ENCODE results near the gene BRF1.
"Not testable (repeated sequence)": the region's sequence is repeated elsewhere in the genome, so short reads cannot be mapped to it uniquely, and the experiment has no call there.

BRF1 gene

GRCh38 chr14:105301915-105302249, 1.1 kb upstream of the BRF1 start:
- peak overlapping the region in 1 of 2 donors; percentile 74 for H3K4me3 ChIP-seq (ENCODE audit: low read length in 2 of 2)
- H3K27me3 ChIP-seq (ENCODE audit: control insufficient read depth in 1 of 2, insufficient read depth in 2 of 2, low read length in 2 of 2); H3K36me3 ChIP-seq (ENCODE audit: control insufficient read depth in 2 of 2, insufficient read depth in 2 of 2, low read length in 2 of 2); H3K9ac ChIP-seq (ENCODE audit: low read length in 2 of 2); H3K9me3 ChIP-seq (ENCODE audit: control insufficient read depth in 2 of 2, low read length in 2 of 2): not testable (repeated sequence)
- peak overlapping the region; percentile 82 for H3K27ac ChIP-seq (ENCODE audit: low read length)
- H3K4me1 ChIP-seq (ENCODE audit: control insufficient read depth, insufficient read depth, low read length): peaks cover 16% of the 10 kb centered on the region

GRCh38 chr14:105301103-105301914, 508 bp upstream of the BRF1 start:
- Histone ChIP-seq H3K27me3 (ENCODE audit: control insufficient read depth in 1 of 2, insufficient read depth in 2 of 2, low read length in 2 of 2) (no peaks in the 10 kb centered on the region), H3K27ac (ENCODE audit: low read length) (peak overlapping the region; percentile 82), H3K4me1 (ENCODE audit: control insufficient read depth, insufficient read depth, low read length) (peaks cover 16% of the 10 kb centered on the region), H3K4me3 (ENCODE audit: low read length in 2 of 2) (peak overlapping the region; percentile 76 to 88), H3K9me3 (ENCODE audit: control insufficient read depth in 2 of 2, low read length in 2 of 2) (no peaks in the 10 kb centered on the region), H3K36me3 (ENCODE audit: control insufficient read depth in 2 of 2, insufficient read depth in 2 of 2, low read length in 2 of 2) (no peaks in the 10 kb centered on the region), H3K9ac (ENCODE audit: low read length in 2 of 2) (peak overlapping the region; percentile 62 to 72)

DNA sequence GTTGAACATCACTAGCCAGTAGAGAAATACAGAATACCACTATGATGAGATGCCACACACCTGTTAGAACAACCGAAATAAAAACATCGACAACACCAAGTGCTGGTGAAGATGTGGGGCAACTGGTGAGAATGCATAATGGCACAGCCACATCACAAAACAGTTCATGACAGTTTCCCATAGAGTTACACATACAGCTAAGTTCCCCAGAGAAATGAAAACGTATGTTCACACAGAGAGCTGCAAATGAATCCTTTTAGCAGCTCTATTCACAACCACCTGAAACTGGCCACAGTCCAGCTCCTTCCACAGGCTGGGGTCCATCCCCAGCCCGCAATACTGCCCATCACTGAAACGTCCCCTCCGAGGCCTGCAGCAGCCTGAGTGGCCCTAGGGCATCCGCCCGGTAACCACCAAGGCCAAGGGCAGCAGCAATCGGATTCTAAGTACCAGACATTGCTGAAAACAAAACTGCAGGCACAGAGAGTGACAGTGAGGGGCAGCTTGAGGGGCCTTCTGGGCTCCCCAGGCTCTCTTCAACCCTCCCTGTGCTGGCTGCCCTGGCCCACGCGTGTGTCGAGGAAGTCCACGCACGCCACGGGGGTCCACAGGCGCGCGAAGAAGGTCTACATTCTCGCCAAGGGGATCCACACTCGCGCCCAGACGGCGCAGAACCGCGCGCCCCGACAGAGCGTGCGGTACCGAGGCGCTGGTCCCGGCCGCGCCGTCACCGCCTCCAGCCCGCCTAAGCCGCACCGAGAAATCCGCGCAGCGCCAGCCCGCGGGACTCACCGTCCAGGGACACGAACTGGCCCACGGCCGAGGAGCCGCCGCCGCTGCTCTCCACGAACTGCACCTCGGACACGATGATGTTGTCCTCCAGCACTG, 903 bp downstream of the BRF1 start:
- Histone ChIP-seq H3K27me3 (ENCODE audit: control insufficient read depth in 1 of 2, insufficient read depth in 2 of 2, low read length in 2 of 2) (no peaks in the 10 kb centered on the region), H3K4me3 (ENCODE audit: low read length in 2 of 2) (peak overlapping the region; percentile 76 to 88), H3K4me1 (ENCODE audit: control insufficient read depth, insufficient read depth, low read length) (peaks cover 16% of the 10 kb centered on the region), H3K9me3 (ENCODE audit: control insufficient read depth in 2 of 2, low read length in 2 of 2) (no peaks in the 10 kb centered on the region), H3K9ac (ENCODE audit: low read length in 2 of 2) (peak overlapping the region; percentile 72 to 87), H3K36me3 (ENCODE audit: control insufficient read depth in 2 of 2, insufficient read depth in 2 of 2, low read length in 2 of 2) (no peaks in the 10 kb centered on the region), H3K27ac (ENCODE audit: low read length) (peak overlapping the region; percentile 82)

GRCh38 chr14:105297311-105297710, 3.5 kb downstream of the BRF1 start:
- H3K36me3 ChIP-seq (ENCODE audit: control insufficient read depth in 2 of 2, insufficient read depth in 2 of 2, low read length in 2 of 2); H3K27me3 ChIP-seq (ENCODE audit: control insufficient read depth in 1 of 2, insufficient read depth in 2 of 2, low read length in 2 of 2); H3K4me3 ChIP-seq (ENCODE audit: low read length in 2 of 2); H3K9ac ChIP-seq (ENCODE audit: low read length in 2 of 2); H3K27ac ChIP-seq (ENCODE audit: low read length); H3K9me3 ChIP-seq (ENCODE audit: control insufficient read depth in 2 of 2, low read length in 2 of 2): not testable (repeated sequence)
- peaks cover 34% of the 10 kb centered on the region for H3K4me1 ChIP-seq (ENCODE audit: control insufficient read depth, insufficient read depth, low read length)

DNA sequence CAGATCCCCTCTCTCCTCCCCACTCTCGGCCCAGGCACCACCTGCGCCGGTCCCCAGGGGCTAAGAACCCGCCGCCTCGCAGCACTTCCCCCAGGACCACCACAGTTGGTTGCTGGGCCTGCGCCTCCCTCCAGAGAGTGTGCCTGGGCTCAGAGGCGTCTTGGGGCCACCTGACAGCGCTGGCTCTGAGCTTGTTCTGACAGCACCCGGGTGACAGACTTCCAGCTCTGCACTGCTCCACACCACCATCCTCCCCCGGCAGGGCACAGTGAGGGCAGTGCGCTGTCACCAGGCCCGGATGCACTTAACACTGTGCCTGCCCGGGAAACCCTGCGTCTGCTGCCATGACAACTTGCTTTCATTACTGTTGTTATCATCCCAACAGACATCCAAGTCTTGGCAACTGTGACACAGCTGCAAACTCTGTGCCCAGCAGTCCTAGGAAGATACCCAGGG, 6.6 kb downstream of the BRF1 start:
- Histone ChIP-seq H3K9ac (ENCODE audit: low read length in 2 of 2) (peak overlapping the region; percentile 37 to 60), H3K27ac (ENCODE audit: low read length) (no peak overlapping the region), H3K27me3 (ENCODE audit: control insufficient read depth in 1 of 2, insufficient read depth in 2 of 2, low read length in 2 of 2) (no peaks in the 10 kb centered on the region), H3K36me3 (ENCODE audit: control insufficient read depth in 2 of 2, insufficient read depth in 2 of 2, low read length in 2 of 2) (no peaks in the 10 kb centered on the region), H3K4me1 (ENCODE audit: control insufficient read depth, insufficient read depth, low read length) (peaks cover 20% of the 10 kb centered on the region), H3K9me3 (ENCODE audit: control insufficient read depth in 2 of 2, low read length in 2 of 2) (no peaks in the 10 kb centered on the region), H3K4me3 (ENCODE audit: low read length in 2 of 2) (no peak overlapping the region)

GRCh38 chr14:105292826-105293711, 7.7 kb downstream of the BRF1 start:
- Histone ChIP-seq H3K36me3 (ENCODE audit: control insufficient read depth in 2 of 2, insufficient read depth in 2 of 2, low read length in 2 of 2) (no peaks in the 10 kb centered on the region), H3K9me3 (ENCODE audit: control insufficient read depth in 2 of 2, low read length in 2 of 2) (no peaks in the 10 kb centered on the region), H3K27ac (ENCODE audit: low read length) (no peak overlapping the region), H3K9ac (ENCODE audit: low read length in 2 of 2) (peak overlapping the region in 1 of 2 donors; percentile 14), H3K4me3 (ENCODE audit: low read length in 2 of 2) (no peak overlapping the region), H3K4me1 (ENCODE audit: control insufficient read depth, insufficient read depth, low read length) (peaks cover 18% of the 10 kb centered on the region), H3K27me3 (ENCODE audit: control insufficient read depth in 1 of 2, insufficient read depth in 2 of 2, low read length in 2 of 2) (no peaks in the 10 kb centered on the region)

DNA sequence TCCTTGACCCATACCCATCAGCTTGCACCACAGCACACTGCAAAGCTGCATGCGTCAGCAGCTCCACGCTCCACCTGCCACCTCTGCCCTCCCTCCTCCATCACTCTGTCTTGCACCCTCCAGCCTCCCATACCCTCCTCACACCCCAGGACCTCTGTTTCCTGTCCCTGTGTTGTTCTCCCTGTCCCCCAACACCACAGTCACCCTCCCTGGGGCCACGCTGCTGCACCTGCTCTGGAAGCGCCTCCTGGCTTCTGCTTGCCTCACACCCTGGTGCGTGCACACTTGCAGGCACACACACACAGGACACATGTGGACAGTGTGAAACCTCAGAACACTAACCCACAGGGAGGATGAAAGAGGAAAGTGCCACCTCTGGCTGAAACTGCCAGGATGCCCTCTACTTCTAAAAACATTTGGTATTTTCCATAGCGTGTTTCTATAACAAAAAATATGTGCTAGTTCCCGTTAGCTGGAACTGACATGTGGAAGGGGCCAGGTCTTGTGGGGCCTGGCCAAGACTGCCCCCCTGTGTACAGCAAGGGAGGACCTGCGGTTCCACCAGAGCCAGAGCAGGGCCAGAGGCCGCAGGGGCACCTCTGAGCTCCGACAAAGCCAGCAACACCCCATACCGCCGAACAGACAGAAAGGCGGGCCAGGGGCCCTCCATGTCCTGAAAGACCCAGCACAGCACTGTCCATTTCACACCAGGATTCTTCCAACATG, 10.0 kb downstream of the BRF1 start:
- Histone ChIP-seq H3K9me3 (ENCODE audit: control insufficient read depth in 2 of 2, low read length in 2 of 2) (no peaks in the 10 kb centered on the region), H3K36me3 (ENCODE audit: control insufficient read depth in 2 of 2, insufficient read depth in 2 of 2, low read length in 2 of 2) (peaks cover 0 to 2% of the 10 kb centered on the region in 2 donors), H3K27me3 (ENCODE audit: control insufficient read depth in 1 of 2, insufficient read depth in 2 of 2, low read length in 2 of 2) (no peaks in the 10 kb centered on the region), H3K4me1 (ENCODE audit: control insufficient read depth, insufficient read depth, low read length) (peaks cover 31% of the 10 kb centered on the region), H3K27ac (ENCODE audit: low read length) (no peak overlapping the region), H3K4me3 (ENCODE audit: low read length in 2 of 2) (no peak overlapping the region), H3K9ac (ENCODE audit: low read length in 2 of 2) (no peak overlapping the region)

GRCh38 chr14:105288936-105289335, 11.9 kb downstream of the BRF1 start:
- peaks cover 22% of the 10 kb centered on the region for H3K4me1 ChIP-seq (ENCODE audit: control insufficient read depth, insufficient read depth, low read length)
- not testable (repeated sequence) for H3K9me3 ChIP-seq (ENCODE audit: control insufficient read depth in 2 of 2, low read length in 2 of 2); H3K9ac ChIP-seq (ENCODE audit: low read length in 2 of 2); H3K27me3 ChIP-seq (ENCODE audit: control insufficient read depth in 1 of 2, insufficient read depth in 2 of 2, low read length in 2 of 2); H3K4me3 ChIP-seq (ENCODE audit: low read length in 2 of 2); H3K36me3 ChIP-seq (ENCODE audit: control insufficient read depth in 2 of 2, insufficient read depth in 2 of 2, low read length in 2 of 2); H3K27ac ChIP-seq (ENCODE audit: low read length)

DNA sequence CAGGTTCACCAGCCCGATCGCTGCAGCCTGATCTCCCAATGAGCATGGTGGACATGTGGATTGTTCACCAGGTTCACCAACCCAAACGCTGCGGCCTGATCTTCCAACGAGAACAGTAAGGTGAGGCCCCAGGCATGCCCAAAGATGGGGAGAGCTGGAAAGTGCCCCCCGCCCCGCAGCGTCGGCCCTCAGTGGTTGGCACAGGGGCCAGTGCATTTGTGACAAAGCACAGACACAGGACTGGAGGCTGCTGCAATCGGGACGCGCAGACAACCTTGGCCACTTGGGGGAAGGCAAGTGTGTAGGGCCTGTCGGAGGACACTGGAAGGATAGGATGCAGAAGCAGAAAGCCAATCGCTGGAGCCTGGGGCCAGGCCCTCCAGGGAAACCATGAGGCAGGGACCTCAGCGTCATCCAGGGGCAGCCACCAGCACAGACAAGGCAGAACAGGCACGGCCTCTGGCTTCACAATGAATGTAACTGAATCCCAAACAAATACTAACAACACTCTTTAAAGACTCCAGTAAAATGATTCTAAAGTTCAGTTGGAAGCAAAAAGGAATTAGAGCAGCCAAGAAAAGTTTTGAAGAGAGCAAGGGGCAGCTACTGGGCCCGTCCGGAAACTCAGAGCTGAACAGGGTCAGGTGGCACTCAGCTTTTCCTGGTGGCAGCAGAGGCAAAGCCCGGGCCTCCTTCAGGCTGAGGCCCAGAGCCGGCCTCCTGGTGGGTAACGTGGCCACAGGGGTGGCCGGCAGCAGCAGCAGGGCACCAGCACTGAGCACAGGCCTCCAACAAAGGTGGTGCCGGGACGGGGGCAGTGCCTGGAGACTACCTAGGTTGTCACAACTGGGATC, 13.3 kb downstream of the BRF1 start:
- no peaks in the 10 kb centered on the region for H3K27me3 ChIP-seq (ENCODE audit: control insufficient read depth in 1 of 2, insufficient read depth in 2 of 2, low read length in 2 of 2)
- H3K4me1 ChIP-seq (ENCODE audit: control insufficient read depth, insufficient read depth, low read length): peaks cover 15% of the 10 kb centered on the region
- no peak overlapping the region for H3K4me3 ChIP-seq (ENCODE audit: low read length in 2 of 2)
- H3K9me3 ChIP-seq (ENCODE audit: control insufficient read depth in 2 of 2, low read length in 2 of 2): no peaks in the 10 kb centered on the region
- no peak overlapping the region for H3K27ac ChIP-seq (ENCODE audit: low read length)
- H3K9ac ChIP-seq (ENCODE audit: low read length in 2 of 2): no peak overlapping the region
- H3K36me3 ChIP-seq (ENCODE audit: control insufficient read depth in 2 of 2, insufficient read depth in 2 of 2, low read length in 2 of 2): peaks cover 0 to 7% of the 10 kb centered on the region in 2 donors

Measured in stomach smooth muscle (tissue), 2 donors.